Measurements from ENCODE around the gene RNF40. TPM values are rescaled to one million over a fixed set of nuclear protein-coding genes. Genes with fewer than 3 reads are reported as not detected.

RNF40 gene
- polyA plus RNA-seq, 3 donors from 2014 or later, result 19.3 to 87.3 (median 24.6) TPM

GRCh38 chr16:30728899-30729672 is 33.0 kb upstream of the RNF40 start:
- H3K4me1 Mint-ChIP-seq, result peaks cover 0 to 6% of the 10 kb centered on the region in 2 donors
- H3K36me3 Mint-ChIP-seq, result peaks cover 13 to 48% (median 26%) of the 10 kb centered on the region in 3 donors
- peak overlapping the region in 1 of 6 donors; percentile 11 for H3K27ac Mint-ChIP-seq
- H3K27me3 Mint-ChIP-seq (ENCODE audit: low read depth in 3 of 3), result peaks cover 0 to 2% (median 0%) of the 10 kb centered on the region in 3 donors
- no peak for DNase-seq
- no peak overlapping the region for H3K4me3 Mint-ChIP-seq
- no peaks in the 10 kb centered on the region for H3K9me3 Mint-ChIP-seq

- no peak for DNase-seq
- Mint-ChIP-seq H3K36me3 (peaks cover 16 to 45% (median 31%) of the 10 kb centered on the region in 3 donors), H3K9me3 (no peaks in the 10 kb centered on the region), H3K27me3 (ENCODE audit: low read depth in 3 of 3) (peaks cover 0 to 2% (median 0%) of the 10 kb centered on the region in 3 donors), H3K27ac (no peak overlapping the region), H3K4me3 (no peak overlapping the region), H3K4me1 (peaks cover 0 to 6% of the 10 kb centered on the region in 2 donors)
Observed at GRCh38 chr16:30731411-30731810, 30.7 kb upstream of the RNF40 start.

GRCh38 chr16:30736995-30737793 is 24.9 kb upstream of the RNF40 start:
- peaks cover 9 to 42% (median 29%) of the 10 kb centered on the region in 3 donors for H3K36me3 Mint-ChIP-seq
- no peaks in the 10 kb centered on the region for H3K9me3 Mint-ChIP-seq
- no peak overlapping the region for H3K4me3 Mint-ChIP-seq
- DNase-seq, result no peak
- peak overlapping the region in 1 of 6 donors; percentile 50 for H3K27ac Mint-ChIP-seq
- H3K4me1 Mint-ChIP-seq, result peaks cover 5 to 9% of the 10 kb centered on the region in 2 donors
- peaks cover 0 to 1% (median 0%) of the 10 kb centered on the region in 3 donors for H3K27me3 Mint-ChIP-seq (ENCODE audit: low read depth in 3 of 3)

- H3K4me3 Mint-ChIP-seq, result no peak overlapping the region
- no peak for DNase-seq
- H3K9me3 Mint-ChIP-seq, result no peaks in the 10 kb centered on the region
- H3K36me3 Mint-ChIP-seq, result peaks cover 7 to 39% (median 27%) of the 10 kb centered on the region in 3 donors
- no peak overlapping the region for H3K27ac Mint-ChIP-seq
- H3K4me1 Mint-ChIP-seq, result peaks cover 5 to 9% of the 10 kb centered on the region in 2 donors
- peaks cover 0 to 1% (median 0%) of the 10 kb centered on the region in 3 donors for H3K27me3 Mint-ChIP-seq (ENCODE audit: low read depth in 3 of 3)
Observed at GRCh38 chr16:30737794-30738648, 24.1 kb upstream of the RNF40 start.

GRCh38 chr16:30738984-30739951 is 22.9 kb upstream of the RNF40 start:
- no peak for DNase-seq
- Mint-ChIP-seq H3K27me3 (ENCODE audit: low read depth in 3 of 3) (peaks cover 0 to 1% (median 0%) of the 10 kb centered on the region in 3 donors), H3K36me3 (peaks cover 10 to 33% (median 18%) of the 10 kb centered on the region in 3 donors), H3K9me3 (no peaks in the 10 kb centered on the region), H3K4me1 (peaks cover 2 to 9% of the 10 kb centered on the region in 2 donors), H3K27ac (no peak overlapping the region), H3K4me3 (no peak overlapping the region)

- H3K4me3 Mint-ChIP-seq, result no peak overlapping the region
- peak overlapping the region in 5 of 6 donors; percentile 41 to 73 (median 49) for H3K27ac Mint-ChIP-seq
- peaks cover 2 to 9% of the 10 kb centered on the region in 2 donors for H3K4me1 Mint-ChIP-seq
- H3K27me3 Mint-ChIP-seq (ENCODE audit: low read depth in 3 of 3), result peaks cover 0 to 1% (median 0%) of the 10 kb centered on the region in 3 donors
- H3K9me3 Mint-ChIP-seq, result no peaks in the 10 kb centered on the region
- DNase-seq, result no peak
- H3K36me3 Mint-ChIP-seq, result peaks cover 4 to 31% (median 20%) of the 10 kb centered on the region in 3 donors
Observed at GRCh38 chr16:30740364-30741251, 21.5 kb upstream of the RNF40 start.

GRCh38 chr16:30741461-30741914 is 20.6 kb upstream of the RNF40 start:
- Mint-ChIP-seq H3K36me3 (peaks cover 4 to 23% (median 15%) of the 10 kb centered on the region in 3 donors), H3K9me3 (no peaks in the 10 kb centered on the region), H3K27me3 (ENCODE audit: low read depth in 3 of 3) (peaks cover 0 to 1% (median 0%) of the 10 kb centered on the region in 3 donors), H3K27ac (peak overlapping the region in 1 of 6 donors; percentile 28), H3K4me3 (no peak overlapping the region), H3K4me1 (peaks cover 2 to 9% of the 10 kb centered on the region in 2 donors)
- no peak for DNase-seq

GRCh38 chr16:30743716-30744115 is 18.4 kb upstream of the RNF40 start:
- peak overlapping the region in 1 of 6 donors; percentile 69 for H3K27ac Mint-ChIP-seq
- peaks cover 4 to 16% (median 9%) of the 10 kb centered on the region in 3 donors for H3K36me3 Mint-ChIP-seq
- peaks cover 14 to 25% of the 10 kb centered on the region in 2 donors for H3K4me1 Mint-ChIP-seq
- no peaks in the 10 kb centered on the region for H3K9me3 Mint-ChIP-seq
- H3K4me3 Mint-ChIP-seq, result no peak overlapping the region
- DNase-seq, result no peak
- H3K27me3 Mint-ChIP-seq (ENCODE audit: low read depth in 3 of 3), result peaks cover 5 to 13% (median 6%) of the 10 kb centered on the region in 3 donors

- Mint-ChIP-seq H3K4me3 (no peak overlapping the region), H3K36me3 (peaks cover 4 to 16% (median 14%) of the 10 kb centered on the region in 3 donors), H3K27me3 (ENCODE audit: low read depth in 3 of 3) (peaks cover 10 to 17% (median 10%) of the 10 kb centered on the region in 3 donors), H3K4me1 (peaks cover 17 to 30% of the 10 kb centered on the region in 2 donors), H3K9me3 (no peaks in the 10 kb centered on the region), H3K27ac (no peak overlapping the region)
- no peak for DNase-seq
Observed at GRCh38 chr16:30744183-30744582, 17.9 kb upstream of the RNF40 start.

GRCh38 chr16:30745082-30745481 is 17.0 kb upstream of the RNF40 start:
- Mint-ChIP-seq H3K4me1 (peaks cover 26 to 39% of the 10 kb centered on the region in 2 donors), H3K27me3 (ENCODE audit: low read depth in 3 of 3) (peaks cover 11 to 21% (median 16%) of the 10 kb centered on the region in 3 donors), H3K9me3 (no peaks in the 10 kb centered on the region), H3K4me3 (no peak overlapping the region), H3K27ac (peak overlapping the region in 4 of 6 donors; percentile 19 to 79 (median 63)), H3K36me3 (peaks cover 4 to 20% (median 14%) of the 10 kb centered on the region in 3 donors)
- DNase-seq, result no peak

- Mint-ChIP-seq H3K36me3 (peaks cover 4 to 22% (median 18%) of the 10 kb centered on the region in 3 donors), H3K4me1 (peaks cover 34 to 44% of the 10 kb centered on the region in 2 donors), H3K27ac (peak overlapping the region; percentile 7 to 93 (median 88)), H3K4me3 (no peak overlapping the region), H3K9me3 (no peaks in the 10 kb centered on the region), H3K27me3 (ENCODE audit: low read depth in 3 of 3) (peaks cover 11 to 22% (median 18%) of the 10 kb centered on the region in 3 donors)
- DNase-seq, result no peak
Observed at GRCh38 chr16:30746638-30747175, 15.4 kb upstream of the RNF40 start.
